WTC11 (cell line): ENCODE data around the gene ARHGAP26. TPM values are rescaled to one million over a fixed set of nuclear protein-coding genes. Genes with fewer than 3 reads are reported as not detected.

ENCODE experiments used
- ATAC-seq: fragments of 200-7000 bp; cut with Tn5 transposase; 2 replicates; pipeline ENCODE4 v1.10.0; 2021; ENCODE audit warnings: mild to moderate bottlenecking, moderate library complexity
- CTCF ChIA-PET: fragments of 300-600 bp; sonication (Branson Sonifier 250); formaldehyde crosslinking; loops from one replicate; lab custom pipeline; 2021; ENCODE audit warnings: antibody characterized with exemption; lab: Charles Lee
- POLR2A ChIA-PET: fragments of 350-600 bp; sonication (Branson Sonifier 250); formaldehyde crosslinking; loops from one replicate; lab custom pipeline; 2021; ENCODE audit warnings: antibody characterized with exemption; lab: Charles Lee
- DNase-seq: peaks from one replicate; pipeline ENCODE4 v3.0.0; 2021; ENCODE audit warnings: low spot score
- H3K27ac Mint-ChIP-seq: 2 replicates; pipeline ENCODE4 v1.8.0; 2021; ENCODE audit warnings: mixed read lengths
- H3K27me3 Mint-ChIP-seq: 2 replicates; pipeline ENCODE4 v1.8.0; 2021; ENCODE audit warnings: low read depth, mild to moderate bottlenecking, moderate library complexity, mixed read lengths
- H3K36me3 Mint-ChIP-seq: 2 replicates; pipeline ENCODE4 v1.8.0; 2021; ENCODE audit warnings: mixed read lengths
- H3K4me1 Mint-ChIP-seq: 2 replicates; pipeline ENCODE4 v1.8.0; 2022; ENCODE audit warnings: mixed read lengths
- H3K4me3 Mint-ChIP-seq: 2 replicates; pipeline ENCODE4 v1.8.0; 2021; ENCODE audit warnings: mild to moderate bottlenecking, moderate library complexity, mixed read lengths
- H3K9me3 Mint-ChIP-seq: 2 replicates; pipeline ENCODE4 v1.8.0; 2021; ENCODE audit warnings: mixed read lengths
- ATF3 ChIP-seq: sonication (generic); formaldehyde crosslinking; conservative IDR thresholded peaks from 2 replicates; pipeline ENCODE4 v1.8.1; 2022; ENCODE audit warnings: mild to moderate bottlenecking, missing genetic modification reagents
- CREB1 ChIP-seq: sonication (generic); formaldehyde crosslinking; IDR thresholded peaks from 2 replicates; pipeline ENCODE4 v1.8.0; 2023; ENCODE audit warnings: mild to moderate bottlenecking, missing genetic modification reagents
- E2F4 ChIP-seq: sonication (generic); formaldehyde crosslinking; IDR thresholded peaks from 2 replicates; pipeline ENCODE4 v1.8.1; 2022; ENCODE audit warnings: low read depth, mild to moderate bottlenecking, moderate library complexity, missing genetic modification reagents, borderline replicate concordance
- ETV6 ChIP-seq: sonication (generic); formaldehyde crosslinking; IDR thresholded peaks from 2 replicates; pipeline ENCODE4 v1.8.1; 2022; ENCODE audit warnings: mild to moderate bottlenecking, missing genetic modification reagents
- HMGA2 ChIP-seq: fragments of 250-450 bp; sonication (Bioruptor Pico); IDR thresholded peaks from 2 replicates; pipeline ENCODE4 v1.4.0; 2021; ENCODE audit warnings: mild to moderate bottlenecking, moderate library complexity
- JAZF1 ChIP-seq: fragments of 250-450 bp; sonication (Bioruptor Pico); IDR thresholded peaks from 2 replicates; pipeline ENCODE4 v1.9.0; 2021; ENCODE audit warnings: moderate library complexity, mild to moderate bottlenecking, inconsistent platforms
- JUN ChIP-seq: sonication (generic); formaldehyde crosslinking; IDR thresholded peaks from 2 replicates; pipeline ENCODE4 v1.8.0; 2023; ENCODE audit warnings: mild to moderate bottlenecking, missing genetic modification reagents
- NFE2L1 ChIP-seq: sonication (generic); formaldehyde crosslinking; IDR thresholded peaks from 2 replicates; pipeline ENCODE4 v1.8.1; 2023; ENCODE audit warnings: missing genetic modification reagents
- NR1H2 ChIP-seq: sonication (generic); formaldehyde crosslinking; IDR thresholded peaks from 2 replicates; pipeline ENCODE4 v1.9.0; 2021; ENCODE audit warnings: mild to moderate bottlenecking, moderate library complexity, missing genetic modification reagents
- NR3C1 ChIP-seq: sonication (generic); formaldehyde crosslinking; conservative IDR thresholded peaks from 2 replicates; pipeline ENCODE4 v1.8.1; 2023; ENCODE audit warnings: low read depth, mild to moderate bottlenecking, missing genetic modification reagents
- PRDM15 ChIP-seq: sonication (generic); formaldehyde crosslinking; IDR thresholded peaks from 2 replicates; pipeline ENCODE4 v1.8.0; 2022; ENCODE audit warnings: missing genetic modification reagents
- TEAD4 ChIP-seq: sonication (generic); formaldehyde crosslinking; IDR thresholded peaks from 2 replicates; pipeline ENCODE4 v1.8.0; 2022; ENCODE audit warnings: mild to moderate bottlenecking, missing genetic modification reagents
- USF2 ChIP-seq: sonication (generic); formaldehyde crosslinking; IDR thresholded peaks from 2 replicates; pipeline ENCODE4 v1.8.1; 2023; ENCODE audit warnings: mild to moderate bottlenecking, missing genetic modification reagents, moderate library complexity
- ZNF512 ChIP-seq: sonication (generic); formaldehyde crosslinking; IDR thresholded peaks from 2 replicates; pipeline ENCODE4 v1.8.1; 2022; ENCODE audit warnings: missing genetic modification reagents, borderline replicate concordance
- ZNF671 ChIP-seq: fragments of 250-450 bp; sonication (Bioruptor Pico); IDR thresholded peaks from 2 replicates; pipeline ENCODE4 v1.8.0; 2021; ENCODE audit warnings: mild to moderate bottlenecking
- total RNA-seq: library from RNA; stranded (reverse); gene quantifications from 3 replicates; pipeline ENCODE4 v1.2.3, GENCODE V29; 2021
- TF ChIP-seq, protein P1 (sequence below): sonication (generic); formaldehyde crosslinking; IDR thresholded peaks from 2 replicates; pipeline ENCODE4 v1.8.1; 2023; ENCODE audit warnings: mild to moderate bottlenecking, missing genetic modification reagents, borderline replicate concordance
- TF ChIP-seq, protein P2 (sequence below): sonication (generic); formaldehyde crosslinking; IDR thresholded peaks from 2 replicates; pipeline ENCODE4 v1.8.0; 2022; ENCODE audit warnings: mild to moderate bottlenecking, missing genetic modification reagents

The ARHGAP26 gene
- total RNA-seq, 1 experiment from 2014 or later = 22.3 TPM

- no peak for TF ChIP-seq PRDM15 (CRISPR knock-in tag)
Observed at GRCh38 chr5:142969624-142970439, 199.7 kb downstream of the ARHGAP26 start (continued).

DNA sequence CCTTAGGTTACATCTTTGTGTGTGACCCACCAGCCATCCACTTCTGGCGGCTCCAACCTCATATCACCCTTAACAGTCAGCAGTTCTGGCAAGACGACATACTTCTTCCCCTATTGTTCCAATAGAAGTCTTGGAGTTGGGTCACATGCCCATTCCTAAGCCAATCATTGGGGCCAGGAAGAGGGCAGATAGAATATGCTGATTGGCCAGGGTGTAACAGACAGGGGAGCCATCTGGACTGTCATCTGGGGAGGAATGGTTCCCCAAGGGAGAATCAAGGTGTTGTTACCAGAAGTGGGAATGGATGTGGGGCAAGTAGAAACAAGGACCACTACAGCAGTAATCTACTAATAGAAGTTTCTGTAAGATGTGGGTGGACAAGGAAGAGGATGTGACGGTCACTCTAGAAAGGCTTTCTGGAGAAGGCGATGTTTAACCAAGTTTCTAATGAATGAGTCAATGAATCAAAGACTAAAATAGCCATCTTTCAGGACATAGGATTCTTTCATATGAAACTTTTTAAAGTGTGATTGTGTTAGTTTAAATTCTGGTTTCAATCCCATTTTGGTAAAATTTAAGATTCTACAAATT is 200.4 kb downstream of the ARHGAP26 start:
- H3K27ac Mint-ChIP-seq = no peak overlapping the region; the same call in 1 of the 2 replicates
- CTCF ChIA-PET = no interaction called here

DNA sequence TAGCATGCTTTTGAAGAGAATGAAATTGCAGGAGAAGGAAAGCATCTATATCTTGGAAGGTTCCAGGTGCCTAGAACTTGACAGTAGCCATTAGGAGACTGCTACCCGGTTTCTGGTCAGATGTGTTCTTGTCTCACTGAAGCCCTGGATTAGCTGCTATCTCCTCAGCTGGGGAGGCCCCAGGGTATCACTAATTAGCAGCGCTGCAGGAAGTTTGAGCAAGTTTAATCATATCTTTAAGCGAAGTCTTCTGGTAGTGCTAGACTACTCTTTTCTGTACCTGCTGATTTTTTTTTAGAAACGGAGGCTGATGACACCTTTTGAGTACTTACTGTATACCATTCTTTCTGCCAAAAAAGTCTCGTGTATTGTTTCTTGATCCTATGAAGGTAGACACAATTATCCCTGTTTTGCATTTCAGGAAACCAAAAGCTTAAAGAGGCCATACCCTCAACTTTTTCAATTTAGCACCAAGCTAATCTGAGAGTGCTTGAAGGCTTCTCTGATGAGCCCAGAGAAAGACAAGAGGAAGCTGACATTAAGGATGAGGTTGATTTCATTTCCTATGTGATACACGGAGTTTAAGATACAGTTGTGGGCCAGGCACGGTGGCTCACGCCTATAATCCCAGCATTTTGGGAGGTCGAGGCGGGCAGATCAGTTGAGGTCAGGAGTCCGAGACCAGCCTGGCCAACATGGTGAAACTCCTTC is 201.3 kb downstream of the ARHGAP26 start:
- H3K4me3 Mint-ChIP-seq = no peak overlapping the region
- H3K9me3 Mint-ChIP-seq = no peaks in the 10 kb centered on the region
- no peak for ATAC-seq
- CTCF ChIA-PET = interaction anchor here (1.0 to 1.3 kb wide), 2 partner anchors 11 to 254 kb away, joined by 3 read pairs; no protein-coding TSS in a partner anchor
- H3K27ac Mint-ChIP-seq = no peak overlapping the region
- H3K36me3 Mint-ChIP-seq = no peaks in the 10 kb centered on the region
- no peak for DNase-seq
- peaks cover 5% of the 10 kb centered on the region for H3K4me1 Mint-ChIP-seq
- no peaks in the 10 kb centered on the region for H3K27me3 Mint-ChIP-seq
- POLR2A ChIA-PET = no interaction called here
- TF ChIP-seq, protein P1, sequence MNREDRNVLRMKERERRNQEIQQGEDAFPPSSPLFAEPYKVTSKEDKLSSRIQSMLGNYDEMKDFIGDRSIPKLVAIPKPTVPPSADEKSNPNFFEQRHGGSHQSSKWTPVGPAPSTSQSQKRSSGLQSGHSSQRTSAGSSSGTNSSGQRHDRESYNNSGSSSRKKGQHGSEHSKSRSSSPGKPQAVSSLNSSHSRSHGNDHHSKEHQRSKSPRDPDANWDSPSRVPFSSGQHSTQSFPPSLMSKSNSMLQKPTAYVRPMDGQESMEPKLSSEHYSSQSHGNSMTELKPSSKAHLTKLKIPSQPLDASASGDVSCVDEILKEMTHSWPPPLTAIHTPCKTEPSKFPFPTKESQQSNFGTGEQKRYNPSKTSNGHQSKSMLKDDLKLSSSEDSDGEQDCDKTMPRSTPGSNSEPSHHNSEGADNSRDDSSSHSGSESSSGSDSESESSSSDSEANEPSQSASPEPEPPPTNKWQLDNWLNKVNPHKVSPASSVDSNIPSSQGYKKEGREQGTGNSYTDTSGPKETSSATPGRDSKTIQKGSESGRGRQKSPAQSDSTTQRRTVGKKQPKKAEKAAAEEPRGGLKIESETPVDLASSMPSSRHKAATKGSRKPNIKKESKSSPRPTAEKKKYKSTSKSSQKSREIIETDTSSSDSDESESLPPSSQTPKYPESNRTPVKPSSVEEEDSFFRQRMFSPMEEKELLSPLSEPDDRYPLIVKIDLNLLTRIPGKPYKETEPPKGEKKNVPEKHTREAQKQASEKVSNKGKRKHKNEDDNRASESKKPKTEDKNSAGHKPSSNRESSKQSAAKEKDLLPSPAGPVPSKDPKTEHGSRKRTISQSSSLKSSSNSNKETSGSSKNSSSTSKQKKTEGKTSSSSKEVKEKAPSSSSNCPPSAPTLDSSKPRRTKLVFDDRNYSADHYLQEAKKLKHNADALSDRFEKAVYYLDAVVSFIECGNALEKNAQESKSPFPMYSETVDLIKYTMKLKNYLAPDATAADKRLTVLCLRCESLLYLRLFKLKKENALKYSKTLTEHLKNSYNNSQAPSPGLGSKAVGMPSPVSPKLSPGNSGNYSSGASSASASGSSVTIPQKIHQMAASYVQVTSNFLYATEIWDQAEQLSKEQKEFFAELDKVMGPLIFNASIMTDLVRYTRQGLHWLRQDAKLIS = no peak
- TF ChIP-seq ZNF671 (CRISPR knock-in tag) (no peak), HMGA2 (CRISPR knock-in tag) (no peak), E2F4 (CRISPR knock-in tag) (no peak), TEAD4 (CRISPR knock-in tag) (no peak), ATF3 (CRISPR knock-in tag) (no peak), JAZF1 (CRISPR knock-in tag) (no peak), NR1H2 (no peak), CREB1 (CRISPR knock-in tag) (no peak), NR3C1 (CRISPR knock-in tag) (no peak), ZNF512 (CRISPR knock-in tag) (no peak), JUN (CRISPR knock-in tag) (no peak), ETV6 (CRISPR knock-in tag) (no peak)

More for the DNA sequence above, 200.4 kb downstream of the ARHGAP26 start:
- ATAC-seq = no peak
- no peak for DNase-seq
- Mint-ChIP-seq H3K9me3 (no peaks in the 10 kb centered on the region), H3K27me3 (no peaks in the 10 kb centered on the region), H3K36me3 (no peaks in the 10 kb centered on the region)
- POLR2A ChIA-PET = no interaction called here
- TF ChIP-seq USF2 (CRISPR knock-in tag) (peak; percentile 58), NFE2L1 (CRISPR knock-in tag) (no peak)
- TF ChIP-seq, protein P2, sequence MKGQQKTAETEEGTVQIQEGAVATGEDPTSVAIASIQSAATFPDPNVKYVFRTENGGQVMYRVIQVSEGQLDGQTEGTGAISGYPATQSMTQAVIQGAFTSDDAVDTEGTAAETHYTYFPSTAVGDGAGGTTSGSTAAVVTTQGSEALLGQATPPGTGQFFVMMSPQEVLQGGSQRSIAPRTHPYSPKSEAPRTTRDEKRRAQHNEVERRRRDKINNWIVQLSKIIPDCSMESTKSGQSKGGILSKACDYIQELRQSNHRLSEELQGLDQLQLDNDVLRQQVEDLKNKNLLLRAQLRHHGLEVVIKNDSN = 0 out of 2 replicates have a peak, but pooled peaks have one; percentile 23
- TF ChIP-seq, all 79 proteins: peak for 2
- Mint-ChIP-seq H3K4me1 (peaks cover 5% of the 10 kb centered on the region), H3K4me3 (no peak overlapping the region)
